ENCODE measurements around the gene LDLRAD4. TPM values are rescaled to one million over a fixed set of nuclear protein-coding genes. Genes with fewer than 3 reads are reported as not detected.

The LDLRAD4 gene
- total RNA-seq, 1 experiment from 2014 or later = not detected

DNA sequence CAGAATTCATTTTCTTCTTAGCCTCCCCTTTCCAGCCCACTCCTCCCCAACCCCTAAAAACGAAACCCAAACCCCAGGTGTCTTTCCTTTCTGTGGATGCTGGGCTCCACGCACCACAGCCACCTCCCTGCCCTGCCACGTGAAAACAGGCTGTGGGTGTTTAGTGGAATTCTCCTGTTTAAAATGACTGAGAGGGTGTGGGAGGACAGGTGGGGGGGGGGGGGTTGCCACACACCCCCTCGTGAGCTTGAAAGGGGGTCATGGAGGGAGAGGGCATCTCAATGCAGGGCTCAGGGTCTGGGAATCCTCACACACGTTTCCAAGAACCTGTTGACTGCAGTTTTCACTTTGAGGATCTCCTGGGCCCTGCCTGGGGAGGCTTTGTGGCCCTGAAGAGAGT is 397.5 kb downstream of the LDLRAD4 start:
- no peak overlapping the region for H3K4me2 ChIP-seq (ENCODE audit: low read length)
- no peaks in the 10 kb centered on the region; the same call in 1 of the 2 replicates for H3K4me1 ChIP-seq (ENCODE audit: insufficient read depth, low read length)
- no peaks in the 10 kb centered on the region for H3K9me2 ChIP-seq (replicated peaks; ENCODE audit: low read length)
- CTCF ChIA-PET = no interaction called here
- H3K79me2 ChIP-seq (ENCODE audit: low read length) = no peaks in the 10 kb centered on the region
- DNase-seq (no peak), ATAC-seq (no peak)
- no peaks in the 10 kb centered on the region for H3K36me3 ChIP-seq (ENCODE audit: low read depth, low read length)
- H2AFZ ChIP-seq (ENCODE audit: low read length) = no peak overlapping the region
- no peak overlapping the region for H3K4me3 ChIP-seq (ENCODE audit: low read length)
- no peaks in the 10 kb centered on the region for H4K20me1 ChIP-seq (ENCODE audit: low read length)
- H3K9me3 ChIP-seq (ENCODE audit: low read length) = no peaks in the 10 kb centered on the region
- intact Hi-C loops (cut with micrococcal nuclease) = no loop called here
- no peaks in the 10 kb centered on the region for H3F3A ChIP-seq (ENCODE audit: low read length, unreplicated experiment)
- BruUV-seq (replicated peaks) = no TSS peak
- no peak for TF ChIP-seq EZH2phosphoT487 (IDR thresholded peaks at IDR 0.05; ENCODE audit: borderline replicate concordance, low read length)
- TF ChIP-seq, protein P1, sequence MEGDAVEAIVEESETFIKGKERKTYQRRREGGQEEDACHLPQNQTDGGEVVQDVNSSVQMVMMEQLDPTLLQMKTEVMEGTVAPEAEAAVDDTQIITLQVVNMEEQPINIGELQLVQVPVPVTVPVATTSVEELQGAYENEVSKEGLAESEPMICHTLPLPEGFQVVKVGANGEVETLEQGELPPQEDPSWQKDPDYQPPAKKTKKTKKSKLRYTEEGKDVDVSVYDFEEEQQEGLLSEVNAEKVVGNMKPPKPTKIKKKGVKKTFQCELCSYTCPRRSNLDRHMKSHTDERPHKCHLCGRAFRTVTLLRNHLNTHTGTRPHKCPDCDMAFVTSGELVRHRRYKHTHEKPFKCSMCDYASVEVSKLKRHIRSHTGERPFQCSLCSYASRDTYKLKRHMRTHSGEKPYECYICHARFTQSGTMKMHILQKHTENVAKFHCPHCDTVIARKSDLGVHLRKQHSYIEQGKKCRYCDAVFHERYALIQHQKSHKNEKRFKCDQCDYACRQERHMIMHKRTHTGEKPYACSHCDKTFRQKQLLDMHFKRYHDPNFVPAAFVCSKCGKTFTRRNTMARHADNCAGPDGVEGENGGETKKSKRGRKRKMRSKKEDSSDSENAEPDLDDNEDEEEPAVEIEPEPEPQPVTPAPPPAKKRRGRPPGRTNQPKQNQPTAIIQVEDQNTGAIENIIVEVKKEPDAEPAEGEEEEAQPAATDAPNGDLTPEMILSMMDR (conservative IDR thresholded peaks at IDR 0.05; ENCODE audit: low read depth, low read length) = no peak
- TF ChIP-seq EZH2 (IDR thresholded peaks at IDR 0.05; ENCODE audit: low read length, unreplicated experiment) = no peak
- POLR2A ChIA-PET (ENCODE audit: unreplicated experiment) = no interaction called here
- no peak overlapping the region for H3K27ac ChIP-seq (ENCODE audit: low read length)
- peaks cover 70% of the 10 kb centered on the region for H3K27me3 ChIP-seq (ENCODE audit: low read length)
- H3K9ac ChIP-seq (ENCODE audit: low read length) = no peak overlapping the region

DNA sequence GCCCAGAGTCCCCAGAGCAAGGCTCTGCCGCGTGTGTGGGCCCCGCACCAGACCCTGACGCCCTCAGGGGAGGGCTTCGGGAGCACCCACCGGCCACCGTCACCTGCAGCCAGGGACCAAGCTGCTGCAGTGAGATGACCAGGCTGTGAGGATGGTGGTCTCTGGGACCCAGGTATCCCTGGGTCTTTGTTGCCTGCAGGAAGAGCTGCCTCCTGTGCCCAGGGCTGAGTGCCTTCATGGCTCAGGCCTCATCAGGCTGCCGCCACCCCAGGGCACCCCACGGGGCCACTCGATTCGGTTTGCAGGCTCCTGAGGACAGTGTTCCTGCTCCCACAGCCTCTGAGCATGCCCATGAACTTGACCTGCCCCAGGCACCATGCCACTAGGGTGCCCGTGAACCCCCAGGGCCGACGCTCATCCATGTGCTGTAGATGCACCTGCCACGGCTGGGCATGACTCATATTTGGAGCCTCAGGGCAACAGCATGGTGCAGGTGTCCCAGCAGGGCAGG is 398.0 kb downstream of the LDLRAD4 start:
- no peaks in the 10 kb centered on the region for H3K9me3 ChIP-seq (ENCODE audit: low read length)
- no TSS peak for BruUV-seq (replicated peaks)
- no peaks in the 10 kb centered on the region for H4K20me1 ChIP-seq (ENCODE audit: low read length)
- CTCF ChIA-PET = no interaction called here
- no peaks in the 10 kb centered on the region for H3K79me2 ChIP-seq (ENCODE audit: low read length)
- H3K4me2 ChIP-seq (ENCODE audit: low read length) = no peak overlapping the region
- DNase-seq (peak; percentile 25), ATAC-seq (no peak)
- no peaks in the 10 kb centered on the region for H3K9me2 ChIP-seq (replicated peaks; ENCODE audit: low read length)
- H3K4me3 ChIP-seq (ENCODE audit: low read length) = no peak overlapping the region
- no peaks in the 10 kb centered on the region for H3K36me3 ChIP-seq (ENCODE audit: low read depth, low read length)
- no peaks in the 10 kb centered on the region for H3F3A ChIP-seq (ENCODE audit: low read length, unreplicated experiment)
- POLR2A ChIA-PET (ENCODE audit: unreplicated experiment) = no interaction called here
- no peak overlapping the region for H3K9ac ChIP-seq (ENCODE audit: low read length)
- H3K4me1 ChIP-seq (ENCODE audit: insufficient read depth, low read length) = no peaks in the 10 kb centered on the region; the same call in 1 of the 2 replicates
- TF ChIP-seq EZH2phosphoT487 (IDR thresholded peaks at IDR 0.05; ENCODE audit: borderline replicate concordance, low read length) (no peak), EZH2 (IDR thresholded peaks at IDR 0.05; ENCODE audit: low read length, unreplicated experiment) (no peak)
- TF ChIP-seq, protein P1 (conservative IDR thresholded peaks at IDR 0.05; ENCODE audit: low read depth, low read length) = no peak
- intact Hi-C loops (cut with micrococcal nuclease) = no loop called here
- H3K27ac ChIP-seq (ENCODE audit: low read length) = no peak overlapping the region
- no peak overlapping the region for H2AFZ ChIP-seq (ENCODE audit: low read length)
- peaks cover 70% of the 10 kb centered on the region for H3K27me3 ChIP-seq (ENCODE audit: low read length)

DNA sequence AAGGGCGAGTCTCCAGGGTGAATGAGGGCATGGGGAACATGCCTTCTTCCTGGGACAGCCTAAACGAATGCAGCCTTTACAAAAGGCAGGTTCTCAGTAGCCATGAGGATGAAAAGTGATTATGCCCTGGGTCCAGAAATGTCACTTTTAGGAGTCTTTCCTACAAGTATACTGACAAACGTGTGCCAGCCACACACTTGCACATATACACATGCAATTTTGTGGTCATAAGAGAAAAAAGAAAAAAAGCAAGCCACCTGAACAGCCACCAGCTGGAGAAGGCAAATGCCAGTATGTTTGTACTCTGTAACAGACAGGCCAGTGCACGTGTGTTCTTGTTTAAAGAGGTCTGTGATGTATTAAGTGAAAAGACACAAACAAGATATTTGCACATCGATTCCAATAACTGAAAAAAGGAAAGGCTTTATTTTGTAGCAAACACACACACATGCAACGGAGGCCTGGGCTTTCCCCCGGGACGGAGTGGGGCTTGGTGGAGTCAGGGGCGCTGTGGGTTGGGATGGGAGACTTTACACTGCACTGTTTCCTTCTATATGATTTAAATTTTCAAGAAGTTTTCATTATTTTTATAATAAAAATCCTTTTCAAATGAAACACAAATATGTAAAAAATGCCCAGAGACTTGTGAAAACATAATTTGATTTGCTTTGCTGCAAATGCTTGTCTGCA is 399.4 kb downstream of the LDLRAD4 start:
- Histone ChIP-seq H3K9me3 (ENCODE audit: low read length) (no peaks in the 10 kb centered on the region), H3K4me2 (ENCODE audit: low read length) (no peak overlapping the region), H3K27me3 (ENCODE audit: low read length) (peaks cover 69% of the 10 kb centered on the region), H3F3A (ENCODE audit: low read length, unreplicated experiment) (no peaks in the 10 kb centered on the region), H4K20me1 (ENCODE audit: low read length) (no peaks in the 10 kb centered on the region), H3K27ac (ENCODE audit: low read length) (no peak overlapping the region), H2AFZ (ENCODE audit: low read length) (no peak overlapping the region), H3K79me2 (ENCODE audit: low read length) (no peaks in the 10 kb centered on the region), H3K4me3 (ENCODE audit: low read length) (no peak overlapping the region), H3K36me3 (ENCODE audit: low read depth, low read length) (no peaks in the 10 kb centered on the region), H3K4me1 (ENCODE audit: insufficient read depth, low read length) (no peaks in the 10 kb centered on the region), H3K9ac (ENCODE audit: low read length) (no peak overlapping the region), H3K9me2 (replicated peaks; ENCODE audit: low read length) (no peaks in the 10 kb centered on the region)
- ATAC-seq = no peak
- intact Hi-C loops (cut with micrococcal nuclease) = no loop called here
- ChIA-PET POLR2A (ENCODE audit: unreplicated experiment) (no interaction called here), CTCF (no interaction called here)
- TF ChIP-seq, protein P1 (conservative IDR thresholded peaks at IDR 0.05; ENCODE audit: low read depth, low read length) = no peak
- TF ChIP-seq EZH2phosphoT487 (IDR thresholded peaks at IDR 0.05; ENCODE audit: borderline replicate concordance, low read length) (no peak), EZH2 (IDR thresholded peaks at IDR 0.05; ENCODE audit: low read length, unreplicated experiment) (no peak)
- BruUV-seq (replicated peaks) = no TSS peak
- no peak for DNase-seq
